GM23338 (cell line): ENCODE data around the gene BICD2.

Experiments
- CREB1 ChIP-seq: fragments of 250-450 bp; sonication (Bioruptor Pico); IDR thresholded peaks from 2 replicates; pipeline ENCODE4 v1.5.0; 2020; ENCODE audit warnings: low read depth, mild to moderate bottlenecking, moderate library complexity
- CTCF ChIP-seq, 2 experiments: fragments of 200-600 bp in 1 of 2; sonication (generic) in 1 of 2; conservative IDR thresholded peaks; 2 replicates each; pipeline versions ENCODE4 v1.5.1 to v1.6.1; 2016 to 2017; ENCODE audit warnings: antibody characterized with exemption in 2 of 2, low read depth in 2 of 2, mild to moderate bottlenecking in 2 of 2, moderate library complexity in 1 of 2
- ETS1 ChIP-seq: IDR thresholded peaks from 2 replicates; pipeline ENCODE4 v1.6.1; 2016; ENCODE audit warnings: antibody characterized with exemption
- EZH2 ChIP-seq: fragments of 200-600 bp; sonication (generic); IDR thresholded peaks from one replicate; pipeline ENCODE4 v1.8.0; 2017; ENCODE audit warnings: antibody characterized with exemption, mild to moderate bottlenecking, low read depth; ENCODE audit not compliant: unreplicated experiment
- EZH2phosphoT487 ChIP-seq: fragments of 200-600 bp; sonication (generic); IDR thresholded peaks from one replicate; pipeline ENCODE4 v1.8.1; 2018; ENCODE audit warnings: antibody characterized with exemption; ENCODE audit not compliant: unreplicated experiment
- JUNB ChIP-seq: IDR thresholded peaks from one replicate; pipeline ENCODE4 v1.6.1; 2016; ENCODE audit warnings: antibody characterized with exemption; ENCODE audit not compliant: unreplicated experiment
- NANOG ChIP-seq: IDR thresholded peaks from 2 replicates; pipeline ENCODE4 v1.6.1; 2016; ENCODE audit warnings: antibody characterized with exemption, borderline replicate concordance
- POLR2AphosphoS5 ChIP-seq: IDR thresholded peaks from 2 replicates; pipeline ENCODE4 v1.6.1; 2016; ENCODE audit warnings: antibody characterized with exemption, low read depth
- STAT1 ChIP-seq: IDR thresholded peaks from one replicate; pipeline ENCODE4 v1.6.1; 2016; ENCODE audit warnings: antibody characterized with exemption; ENCODE audit not compliant: unreplicated experiment
- ZNF114 ChIP-seq: fragments of 250-450 bp; sonication (Bioruptor Pico); IDR thresholded peaks from 2 replicates; pipeline ENCODE4 v1.5.0; 2020; ENCODE audit warnings: mild to moderate bottlenecking, moderate library complexity
- ZNF331 ChIP-seq: fragments of 250-450 bp; sonication (Bioruptor Pico); IDR thresholded peaks from 2 replicates; pipeline ENCODE4 v1.5.0; 2020; ENCODE audit warnings: low read depth, mild to moderate bottlenecking, moderate library complexity
- ZNF462 ChIP-seq: fragments of 250-450 bp; sonication (Bioruptor Pico); IDR thresholded peaks from 2 replicates; pipeline ENCODE4 v1.5.0; 2020; ENCODE audit warnings: mild to moderate bottlenecking, moderate library complexity
- TF ChIP-seq, protein P1 (sequence below): IDR thresholded peaks from one replicate; pipeline ENCODE4 v1.6.1; 2018; ENCODE audit warnings: antibody characterized with exemption; ENCODE audit not compliant: unreplicated experiment

DNA sequence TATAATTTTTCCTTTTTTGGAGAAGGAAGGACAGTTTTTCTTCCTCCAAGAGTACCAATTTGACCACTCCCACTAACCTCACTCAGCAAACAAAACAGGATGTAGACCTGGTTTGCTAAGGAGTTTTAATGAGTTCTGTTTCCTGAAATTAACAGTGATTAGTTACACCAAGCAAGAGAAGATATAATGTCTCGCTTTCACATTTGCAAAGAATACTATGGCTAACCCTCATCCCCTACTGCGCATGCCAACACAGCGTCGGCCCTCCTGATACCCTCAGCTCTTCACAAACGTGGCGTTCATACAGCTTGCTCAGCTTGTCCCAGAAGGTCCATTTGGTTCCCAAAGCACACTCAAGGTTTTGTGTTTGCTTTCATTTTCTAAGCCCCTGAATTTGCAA lies 52.8 kb downstream of the BICD2 start:
- TF ChIP-seq CTCF (conservative IDR thresholded peaks at IDR 0.05; ENCODE audit: low read depth in 2 of 2) (no peak), EZH2 (no peak), POLR2AphosphoS5 (no peak), CREB1 (CRISPR knock-in tag) (no peak), EZH2phosphoT487 (no peak), JUNB (no peak), ZNF331 (CRISPR knock-in tag) (no peak), ZNF114 (no peak), ETS1 (no peak), ZNF462 (CRISPR knock-in tag) (no peak), NANOG (no peak), STAT1 (no peak)
- TF ChIP-seq, protein P1, sequence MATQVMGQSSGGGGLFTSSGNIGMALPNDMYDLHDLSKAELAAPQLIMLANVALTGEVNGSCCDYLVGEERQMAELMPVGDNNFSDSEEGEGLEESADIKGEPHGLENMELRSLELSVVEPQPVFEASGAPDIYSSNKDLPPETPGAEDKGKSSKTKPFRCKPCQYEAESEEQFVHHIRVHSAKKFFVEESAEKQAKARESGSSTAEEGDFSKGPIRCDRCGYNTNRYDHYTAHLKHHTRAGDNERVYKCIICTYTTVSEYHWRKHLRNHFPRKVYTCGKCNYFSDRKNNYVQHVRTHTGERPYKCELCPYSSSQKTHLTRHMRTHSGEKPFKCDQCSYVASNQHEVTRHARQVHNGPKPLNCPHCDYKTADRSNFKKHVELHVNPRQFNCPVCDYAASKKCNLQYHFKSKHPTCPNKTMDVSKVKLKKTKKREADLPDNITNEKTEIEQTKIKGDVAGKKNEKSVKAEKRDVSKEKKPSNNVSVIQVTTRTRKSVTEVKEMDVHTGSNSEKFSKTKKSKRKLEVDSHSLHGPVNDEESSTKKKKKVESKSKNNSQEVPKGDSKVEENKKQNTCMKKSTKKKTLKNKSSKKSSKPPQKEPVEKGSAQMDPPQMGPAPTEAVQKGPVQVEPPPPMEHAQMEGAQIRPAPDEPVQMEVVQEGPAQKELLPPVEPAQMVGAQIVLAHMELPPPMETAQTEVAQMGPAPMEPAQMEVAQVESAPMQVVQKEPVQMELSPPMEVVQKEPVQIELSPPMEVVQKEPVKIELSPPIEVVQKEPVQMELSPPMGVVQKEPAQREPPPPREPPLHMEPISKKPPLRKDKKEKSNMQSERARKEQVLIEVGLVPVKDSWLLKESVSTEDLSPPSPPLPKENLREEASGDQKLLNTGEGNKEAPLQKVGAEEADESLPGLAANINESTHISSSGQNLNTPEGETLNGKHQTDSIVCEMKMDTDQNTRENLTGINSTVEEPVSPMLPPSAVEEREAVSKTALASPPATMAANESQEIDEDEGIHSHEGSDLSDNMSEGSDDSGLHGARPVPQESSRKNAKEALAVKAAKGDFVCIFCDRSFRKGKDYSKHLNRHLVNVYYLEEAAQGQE = no peak
